HG03439 (cell line): Measurements from ENCODE around the gene SUGCT.

Experiments
- ATAC-seq: cut with Tn5 transposase; IDR thresholded peaks from one replicate; pipeline ENCODE4 v1.9.1; 2021; ENCODE audit warnings: mild to moderate bottlenecking, moderate library complexity; ENCODE audit not compliant: unreplicated experiment

SUGCT gene

DNA sequence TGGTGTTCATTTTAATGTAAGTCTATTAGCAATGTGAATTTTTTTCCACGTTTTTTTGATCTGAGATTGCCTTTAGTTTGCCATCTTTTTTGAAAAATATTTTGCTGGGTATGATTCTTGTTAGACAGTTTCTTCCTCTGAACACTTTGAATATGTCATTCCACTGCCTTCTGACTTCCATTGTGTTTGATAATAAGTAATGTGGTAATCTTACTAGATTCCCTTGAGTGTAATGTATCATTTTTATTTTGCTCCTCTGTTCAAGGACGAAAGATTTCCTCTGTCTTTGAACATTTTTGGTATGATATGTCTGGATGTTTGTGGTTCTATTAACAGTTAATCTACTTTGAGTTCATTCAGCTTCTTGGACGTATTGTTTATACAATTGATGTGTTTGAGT, 371.4 kb downstream of the SUGCT start:
- no peak for ATAC-seq

DNA sequence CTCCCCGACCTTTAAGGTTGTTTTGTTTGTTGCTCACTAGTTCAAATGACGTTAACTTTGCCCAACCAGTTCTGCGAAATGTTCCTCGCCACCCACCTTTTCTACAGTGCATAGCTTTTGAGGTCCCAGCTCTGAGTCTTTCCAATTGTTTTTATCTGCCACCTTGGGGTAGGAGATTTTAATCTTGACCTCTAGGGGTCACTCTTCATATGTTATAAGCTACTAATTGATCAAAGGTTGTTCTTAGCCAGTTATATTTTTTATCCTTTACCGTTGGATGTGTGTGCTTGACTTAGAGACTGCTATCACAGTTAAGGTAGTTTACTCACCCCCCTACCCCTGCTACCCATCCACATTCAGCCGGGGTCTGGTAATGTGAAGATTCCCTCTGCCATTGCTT, 372.4 kb downstream of the SUGCT start:
- ATAC-seq = no peak

DNA sequence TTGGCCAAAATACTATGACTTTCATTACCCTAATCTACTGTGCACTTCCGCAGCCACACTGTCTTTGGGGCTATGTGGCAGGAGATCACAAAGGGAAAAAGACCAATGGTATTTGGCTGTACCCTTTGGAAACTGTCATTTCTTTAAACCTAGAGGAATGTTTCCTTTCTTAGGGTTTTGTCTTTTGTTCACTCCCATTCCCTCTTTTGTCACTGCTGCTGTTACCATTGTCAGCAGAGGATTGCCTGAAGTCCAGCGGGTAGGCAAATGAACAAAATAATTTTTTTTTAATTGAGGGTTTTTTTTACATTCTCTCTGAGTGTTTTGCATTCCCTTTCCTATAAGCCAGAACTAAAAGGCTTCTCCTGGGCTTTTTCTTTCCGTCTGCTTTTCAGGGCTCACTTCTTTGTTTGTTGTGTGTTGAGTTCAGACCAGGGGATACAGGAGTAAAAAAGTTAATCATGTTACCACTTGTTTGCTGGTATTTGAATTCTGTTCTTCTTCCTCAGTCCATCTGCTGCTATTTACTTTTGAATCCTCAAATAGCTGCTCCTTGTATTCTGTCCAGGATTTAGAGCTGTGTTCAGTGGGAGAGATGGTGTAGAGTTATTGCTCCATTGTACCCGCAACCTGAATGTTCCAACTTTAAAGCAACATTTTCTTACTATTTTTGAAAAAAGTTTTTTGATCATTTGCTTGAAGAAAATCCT, 374.6 kb downstream of the SUGCT start:
- ATAC-seq = no peak

DNA sequence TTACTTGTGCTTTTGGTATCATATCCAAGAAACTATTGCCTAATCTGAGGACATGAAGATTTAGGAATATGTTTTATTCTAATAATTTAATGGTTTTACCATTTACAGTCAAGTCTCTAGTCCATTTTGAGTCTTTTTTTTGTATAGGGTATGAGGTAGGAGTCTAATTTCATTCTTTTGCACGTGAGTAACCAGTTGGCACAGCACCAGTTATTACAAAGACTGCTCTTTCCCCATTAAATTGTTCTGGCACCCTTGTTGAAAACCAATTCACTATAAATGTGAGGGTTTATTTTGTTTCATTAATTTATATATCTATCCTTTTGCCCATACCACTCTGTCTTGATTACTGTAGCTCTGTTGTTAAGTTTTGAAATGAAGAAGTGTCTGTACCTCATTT, 381.6 kb downstream of the SUGCT start:
- no peak for ATAC-seq

DNA sequence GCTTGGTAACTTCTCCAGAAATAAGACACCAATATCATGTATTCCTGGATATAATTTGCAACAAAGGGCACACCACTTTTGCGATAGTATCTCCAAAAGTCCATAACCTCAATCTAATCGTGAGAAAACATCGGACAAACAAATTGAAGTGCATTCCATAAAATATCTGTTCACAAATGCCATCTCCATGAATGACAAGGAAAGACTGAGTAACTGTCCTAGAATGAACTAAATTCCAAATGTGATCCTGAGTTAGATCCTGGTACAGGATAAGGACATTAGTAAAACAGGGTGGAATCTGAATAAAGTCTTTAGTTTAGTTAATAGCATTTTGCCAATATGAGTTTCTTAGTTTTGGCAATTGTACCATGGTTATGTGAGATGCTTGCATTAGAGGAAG, 384.2 kb downstream of the SUGCT start:
- ATAC-seq = no peak

DNA sequence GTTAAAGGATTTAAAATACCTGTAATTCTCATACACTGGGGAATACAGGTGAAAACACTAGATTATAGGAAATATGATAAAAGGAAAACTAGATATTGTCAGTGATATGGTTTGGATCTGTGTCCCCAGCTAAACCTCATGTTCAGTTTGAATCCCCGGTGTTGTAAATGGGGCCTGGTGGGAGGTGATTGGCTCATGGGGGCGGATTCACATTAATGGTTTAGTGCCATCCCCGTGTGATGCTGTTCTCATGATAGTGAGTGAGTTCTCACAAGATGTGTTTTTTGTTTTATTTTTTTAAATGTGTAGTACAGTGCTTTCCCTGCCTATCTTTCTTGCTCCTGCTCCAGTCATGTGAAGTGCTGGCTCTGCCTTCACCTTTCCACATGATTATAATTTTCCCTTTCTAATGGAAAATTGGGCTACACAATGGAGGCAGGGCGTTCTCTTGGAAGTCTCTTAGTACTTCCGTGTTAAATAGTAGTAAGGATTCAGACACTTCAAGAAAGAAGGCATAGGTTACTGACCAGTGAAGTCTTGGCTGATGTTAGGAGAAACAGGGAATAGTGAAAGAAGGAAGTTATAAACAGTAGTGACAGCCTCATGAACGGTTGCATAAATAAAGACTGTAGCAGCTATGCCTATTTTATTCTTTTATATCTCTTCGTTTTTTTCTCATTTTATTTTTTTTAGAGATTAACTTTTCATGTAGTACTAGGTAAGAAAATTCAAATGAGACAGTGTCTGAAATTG, 386.4 kb downstream of the SUGCT start:
- no peak for ATAC-seq

DNA sequence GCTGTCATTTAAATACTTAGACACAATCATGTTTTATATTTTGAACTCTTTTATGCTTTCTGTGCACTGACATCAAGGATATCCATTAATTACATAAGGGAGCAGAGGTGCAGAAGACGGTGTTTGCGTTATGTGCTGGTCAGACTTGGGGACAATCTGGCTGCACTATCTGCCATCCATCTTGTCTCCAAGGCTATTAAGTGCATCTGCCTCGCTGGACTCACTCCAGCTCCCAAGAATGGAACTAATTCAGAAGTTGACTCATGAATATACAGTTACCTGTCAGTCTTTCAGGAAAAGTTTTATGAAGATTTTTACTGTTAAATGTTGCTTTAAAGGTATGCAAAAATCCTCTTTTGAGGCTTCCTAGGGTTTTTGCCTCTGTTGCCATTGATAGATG, 391.0 kb downstream of the SUGCT start:
- no peak for ATAC-seq

DNA sequence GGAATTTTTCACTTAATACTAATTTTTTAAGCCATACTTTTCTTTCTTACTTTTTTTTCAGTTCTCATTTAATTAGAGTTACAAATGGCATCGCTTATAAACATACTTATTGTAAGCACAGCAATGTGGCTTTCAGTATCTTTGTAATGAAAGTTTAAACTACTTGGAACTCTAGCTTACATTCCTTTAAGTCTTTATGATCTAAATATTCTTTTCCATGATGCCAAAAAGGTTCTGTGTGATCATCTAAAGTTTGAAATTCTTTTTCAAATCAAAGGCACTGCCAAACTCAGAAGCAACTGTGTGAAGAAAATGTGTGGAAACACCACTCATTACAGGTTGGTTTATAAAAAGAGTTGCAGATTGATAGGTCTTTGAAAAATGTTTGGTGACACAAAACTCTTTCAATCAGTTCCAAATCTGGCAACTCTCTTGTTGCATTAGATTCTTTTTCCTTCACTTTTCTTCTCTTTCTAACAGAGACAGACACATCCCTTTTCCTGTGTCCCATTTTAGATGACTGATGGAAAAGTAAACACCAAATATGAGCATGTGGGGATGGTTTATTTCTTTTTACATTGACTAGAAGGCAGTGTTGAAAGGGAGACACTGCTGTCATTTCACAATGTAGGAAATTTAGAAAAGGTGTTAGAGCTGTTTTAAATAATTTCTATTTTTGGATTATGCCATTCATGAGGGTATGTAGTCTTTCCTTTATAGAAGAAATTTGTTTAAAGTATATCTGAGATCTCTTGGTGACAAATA, 392.3 kb downstream of the SUGCT start:
- ATAC-seq = no peak

DNA sequence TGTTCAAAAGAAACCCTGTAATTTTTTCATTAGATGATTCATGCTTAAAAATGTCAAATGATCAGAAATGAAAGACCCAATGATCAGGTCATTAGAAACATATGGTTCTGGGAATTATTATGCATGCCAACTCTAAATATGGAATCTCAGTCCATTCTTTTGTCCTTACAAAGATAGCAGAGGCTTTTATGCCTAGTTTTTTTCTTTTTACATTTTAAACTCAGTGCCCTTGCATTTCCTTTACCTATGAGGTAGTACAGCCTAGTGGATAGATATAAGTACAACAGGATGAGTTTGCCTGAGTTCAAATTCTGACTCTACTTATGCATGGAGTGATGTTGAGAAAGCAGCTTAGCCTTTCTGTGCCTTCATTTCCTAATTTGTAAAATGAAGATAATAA, 392.9 kb downstream of the SUGCT start:
- ATAC-seq = no peak

DNA sequence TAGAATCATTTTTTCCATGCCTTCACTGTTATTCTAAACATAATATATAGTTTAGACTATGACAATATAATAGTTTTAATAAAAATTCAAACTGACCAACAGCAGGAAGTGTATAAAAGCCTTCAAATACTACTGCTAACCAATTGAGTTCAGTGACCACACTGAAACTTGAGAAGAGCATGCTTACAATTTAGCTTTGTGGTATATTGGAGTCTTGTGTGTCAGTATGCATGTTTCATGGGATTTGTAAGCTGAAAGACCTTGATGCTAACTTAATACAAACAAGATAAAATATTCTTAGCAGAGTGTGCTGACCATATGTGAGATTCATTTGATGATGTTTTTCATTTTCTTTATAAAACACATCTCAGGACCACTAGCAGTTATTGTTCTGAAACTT, 395.5 kb downstream of the SUGCT start:
- ATAC-seq = no peak

DNA sequence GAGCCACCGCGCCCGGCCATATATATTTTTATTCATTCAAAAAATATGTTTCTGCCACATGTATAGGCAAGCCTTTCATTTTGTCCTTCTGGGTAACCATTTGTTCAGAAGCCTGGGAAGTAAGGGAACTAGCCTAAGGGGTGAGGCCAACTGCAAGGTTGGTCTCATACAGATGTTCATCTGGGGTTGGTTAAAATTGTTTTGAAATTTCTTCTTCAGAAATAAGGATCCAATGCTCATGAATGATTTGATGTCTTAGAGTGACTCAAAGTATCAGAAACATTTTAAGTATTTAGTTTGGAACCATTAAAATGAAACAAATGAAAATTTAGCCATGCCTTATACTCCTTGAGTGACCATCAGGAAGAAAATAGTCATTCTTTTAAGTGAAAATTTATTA, 397.2 kb downstream of the SUGCT start:
- ATAC-seq = no peak

DNA sequence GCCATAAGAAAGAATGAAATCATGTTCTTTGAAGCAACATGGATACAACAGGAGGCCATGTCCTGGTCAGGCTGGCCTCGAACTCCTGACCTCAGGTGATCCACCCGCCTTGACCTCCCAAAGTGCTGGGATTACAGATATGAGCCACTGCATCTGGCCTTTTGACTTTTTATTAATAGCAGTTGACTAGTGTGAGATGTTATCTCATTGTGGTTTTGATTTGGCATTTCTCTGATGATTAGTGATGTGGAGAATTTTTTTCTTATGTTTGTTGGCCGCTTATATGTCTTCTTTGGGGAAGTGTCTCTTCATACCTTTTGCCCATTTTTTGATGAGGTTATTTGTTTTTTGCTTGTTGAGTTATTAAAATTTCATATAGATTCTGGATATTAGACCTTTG, 400.9 kb downstream of the SUGCT start:
- ATAC-seq = no peak

DNA sequence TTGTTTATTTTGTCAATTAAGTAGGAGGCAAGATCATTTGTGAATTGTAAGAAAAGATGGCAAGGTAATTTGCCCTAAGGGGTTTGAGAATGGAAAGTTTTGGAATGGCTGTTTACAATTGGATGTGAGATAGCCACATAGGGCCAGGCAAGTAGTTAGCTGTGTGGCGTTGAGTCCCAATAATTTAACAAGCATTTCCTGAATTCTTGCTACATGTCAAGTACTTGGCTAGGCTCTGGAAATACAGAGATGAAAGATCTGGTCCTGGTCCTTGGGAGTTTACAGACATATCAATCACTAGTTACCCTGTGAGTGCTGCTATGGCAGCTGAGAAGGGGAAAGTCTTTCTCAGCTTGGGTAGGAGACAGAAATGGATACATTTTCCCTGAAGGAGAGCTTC, 401.6 kb downstream of the SUGCT start:
- ATAC-seq = no peak

DNA sequence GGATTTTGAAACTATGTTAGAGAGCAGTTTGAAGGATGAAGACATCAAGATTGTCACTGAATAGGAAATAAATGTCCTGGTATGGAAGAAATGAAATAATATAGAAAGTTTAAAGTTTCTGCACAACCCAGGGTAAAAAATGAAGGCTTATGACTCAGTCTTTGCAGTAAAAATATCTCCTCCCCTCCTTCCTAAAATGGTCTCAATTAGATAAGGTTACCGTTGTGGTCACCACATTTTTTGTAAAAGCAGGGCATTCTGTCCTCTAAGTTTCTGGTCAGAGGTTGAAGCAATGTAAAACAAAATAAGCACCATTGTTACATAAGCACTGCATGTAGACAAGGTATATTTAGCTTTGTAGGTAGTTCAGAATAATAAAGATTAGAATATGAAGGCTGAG, 403.5 kb downstream of the SUGCT start:
- no peak for ATAC-seq

DNA sequence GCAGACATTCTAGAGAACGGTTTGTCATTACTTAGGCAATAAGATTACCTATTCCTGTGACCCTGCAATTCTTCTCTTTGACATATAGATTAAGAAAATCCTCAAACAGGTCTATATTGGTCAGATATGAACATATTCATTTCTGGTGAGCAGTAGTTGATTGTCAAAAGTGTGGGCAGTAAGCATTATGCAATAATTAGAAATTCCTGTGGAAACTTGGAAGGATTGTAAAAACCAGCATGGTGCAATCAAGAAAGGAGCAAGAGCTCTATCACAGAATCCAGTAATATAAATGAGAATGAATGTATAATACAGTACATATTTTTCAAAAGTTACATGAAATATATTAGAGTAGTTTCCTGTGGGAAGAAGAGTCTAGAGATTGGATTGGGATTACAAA, 406.5 kb downstream of the SUGCT start:
- no peak for ATAC-seq

DNA sequence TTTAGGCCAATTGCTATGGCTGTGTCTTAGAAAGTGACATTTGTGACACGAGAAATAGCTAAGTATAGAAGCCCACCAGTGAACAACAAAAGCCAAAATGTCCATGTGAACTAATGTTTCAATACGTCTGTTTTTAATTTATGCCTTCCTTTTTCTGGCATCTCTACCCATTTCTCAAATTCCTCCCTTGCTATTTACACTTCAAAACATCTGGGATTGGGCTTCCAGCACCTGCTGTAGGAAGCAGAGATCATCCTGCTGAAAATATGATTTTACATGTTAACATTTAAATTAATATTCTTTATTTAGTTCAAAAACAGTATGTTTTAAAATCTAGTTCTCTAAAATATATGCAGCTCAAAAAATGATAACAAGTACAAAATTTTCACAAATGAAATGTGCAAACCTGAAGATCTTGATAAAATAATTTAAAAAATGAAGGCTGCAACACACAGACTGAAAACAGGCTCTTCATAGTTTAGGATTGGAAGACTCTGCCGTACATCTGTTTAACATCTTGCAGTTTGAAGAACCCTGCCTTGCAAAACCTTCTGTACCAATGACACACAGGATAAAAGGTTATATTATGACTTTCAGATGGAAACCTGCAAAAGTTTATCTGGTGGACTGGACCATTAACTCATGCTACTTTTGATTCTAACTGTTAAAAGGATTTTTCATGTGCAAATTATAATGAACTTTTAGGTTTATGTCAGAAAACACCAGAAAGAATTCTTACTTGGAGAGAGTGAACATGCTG, 408.4 kb downstream of the SUGCT start:
- ATAC-seq = no peak

DNA sequence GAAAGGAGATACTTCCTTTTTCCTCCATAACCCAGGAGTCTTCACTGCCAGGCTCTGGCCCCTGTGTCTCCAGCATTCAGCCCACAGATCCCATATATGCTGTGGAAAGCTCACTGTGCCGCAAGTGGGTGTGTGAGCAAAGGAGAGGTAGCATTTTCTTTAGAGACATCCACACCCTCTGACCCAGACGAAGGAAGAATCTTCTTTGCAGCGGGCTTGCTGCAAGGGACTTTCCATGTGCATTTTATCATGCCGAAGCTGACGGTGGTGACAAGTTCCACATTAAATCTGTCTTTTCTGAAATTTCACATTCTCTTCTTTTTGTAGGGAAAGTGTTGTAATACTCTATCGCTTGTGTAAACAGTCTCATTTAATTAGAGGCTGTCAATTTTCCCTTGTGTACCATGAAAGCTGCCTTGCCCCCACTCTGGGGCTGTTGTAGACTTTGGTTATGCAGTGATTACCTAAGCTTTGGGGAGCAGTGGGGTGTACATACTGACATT, 409.5 kb downstream of the SUGCT start:
- ATAC-seq = no peak

DNA sequence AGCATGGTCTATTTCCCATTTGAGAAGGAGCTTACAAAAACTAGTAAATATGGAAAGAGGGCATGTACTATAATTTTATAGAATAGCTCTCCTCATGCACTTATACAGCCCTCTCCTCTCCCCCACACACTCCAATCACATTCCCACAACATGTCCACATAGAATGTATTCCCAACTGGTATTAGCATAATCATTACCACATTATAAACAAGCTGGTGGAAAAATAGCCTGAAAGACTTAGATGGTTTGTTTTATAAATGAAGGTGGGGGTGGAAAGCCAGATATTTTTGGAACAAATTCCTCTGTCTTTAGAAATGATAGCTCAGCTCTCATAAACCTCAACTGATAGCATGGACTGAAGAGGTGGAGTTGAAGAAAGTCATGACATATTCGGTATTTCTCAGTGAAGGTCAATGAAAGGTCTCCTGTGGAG, 410.1 kb downstream of the SUGCT start:
- no peak for ATAC-seq

DNA sequence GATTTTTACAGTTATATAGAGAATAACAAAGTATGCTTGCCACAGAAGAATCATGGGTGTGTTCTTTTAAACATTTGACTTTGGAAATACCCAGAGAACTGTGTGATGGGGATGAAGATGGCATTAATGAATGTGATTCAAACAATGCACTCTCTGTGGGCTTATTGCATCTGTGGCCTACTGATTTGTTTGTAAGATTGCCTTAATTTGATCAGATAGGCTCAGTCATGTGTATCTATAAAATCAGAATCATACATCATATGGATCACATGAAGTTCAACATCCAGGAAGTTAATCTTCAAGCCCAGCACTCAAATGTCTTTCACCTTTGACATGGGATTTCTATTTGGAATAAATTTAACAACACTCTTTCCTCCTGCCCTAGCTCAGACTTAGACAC, 410.9 kb downstream of the SUGCT start:
- no peak for ATAC-seq

DNA sequence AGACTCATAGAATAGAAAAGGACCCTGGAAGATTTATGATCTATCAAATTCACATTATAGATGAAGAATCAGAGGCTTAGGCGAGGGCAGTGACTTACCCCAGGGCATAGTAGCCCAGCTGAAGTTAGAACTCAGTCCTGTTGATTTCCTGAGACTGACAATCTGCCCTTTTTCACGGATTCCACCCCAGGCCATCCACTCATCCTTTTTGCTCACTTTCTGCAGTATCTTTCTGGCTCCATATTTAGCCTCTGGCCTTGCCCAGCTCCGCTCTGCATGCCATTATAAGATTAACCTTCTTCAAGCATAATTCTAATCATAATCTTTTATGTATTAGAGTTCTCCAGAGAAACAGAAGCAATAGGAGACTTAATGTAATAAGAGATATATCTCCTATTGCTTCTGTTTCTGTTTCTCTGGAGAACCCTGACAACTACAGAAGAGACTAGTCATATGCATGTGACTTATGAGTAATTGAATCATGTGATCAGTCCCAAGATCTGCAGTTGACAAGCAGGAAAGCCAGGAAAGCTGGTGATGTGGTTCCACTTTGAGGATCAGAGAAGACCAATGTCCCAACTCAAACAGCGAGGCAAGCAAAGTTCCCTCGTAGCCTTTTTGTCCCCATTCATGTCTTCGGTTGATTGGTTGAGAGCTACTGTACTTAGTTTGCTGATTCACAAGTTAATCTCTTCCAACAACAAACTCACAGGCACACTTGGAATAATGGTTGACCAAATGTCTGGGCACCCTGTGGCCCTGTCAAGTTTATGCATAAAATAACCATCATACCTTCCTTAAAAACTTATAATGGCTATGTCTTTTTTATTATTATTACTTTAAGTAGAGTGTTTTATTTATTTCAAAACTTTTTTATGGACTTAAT, 412.1 kb downstream of the SUGCT start:
- ATAC-seq = no peak
